Right renal cortex interstitium (tissue), 3 donors: Measurements from ENCODE around the gene SPATC1L. TPM values are rescaled to one million over a fixed set of nuclear protein-coding genes. Genes with fewer than 3 reads are reported as not detected.
A peak's percentile ranks its signal among the peaks of the same experiment; 100 is the strongest.
"Not testable (repeated sequence)": the region's sequence is repeated elsewhere in the genome, so short reads cannot be mapped to it uniquely, and the experiment has no call there.

ENCODE experiments used
- DNase-seq, 3 donors: peaks; one replicate each; pipeline ENCODE4 v3.0.0-alpha.2; 2013; ENCODE audit warnings: low read depth in 3 of 3, low spot score in 2 of 3
- polyA plus RNA-seq, 3 donors: library from polyadenylated mRNA; unstranded; fragments of 120-200 nt; gene quantifications; one replicate each; pipeline ENCODE4 v1.2.1, GENCODE V29; 2013; ENCODE audit not compliant: insufficient read length in 3 of 3

SPATC1L gene
- polyA plus RNA-seq, 3 donors = 11.2 to 11.4 (median 11.4) TPM

- DNase-seq = peak; percentile 77 to 83 (median 79)
These were observed 631 bp upstream of the SPATC1L start for GRCh38 chr21:46184625-46185555.

DNA sequence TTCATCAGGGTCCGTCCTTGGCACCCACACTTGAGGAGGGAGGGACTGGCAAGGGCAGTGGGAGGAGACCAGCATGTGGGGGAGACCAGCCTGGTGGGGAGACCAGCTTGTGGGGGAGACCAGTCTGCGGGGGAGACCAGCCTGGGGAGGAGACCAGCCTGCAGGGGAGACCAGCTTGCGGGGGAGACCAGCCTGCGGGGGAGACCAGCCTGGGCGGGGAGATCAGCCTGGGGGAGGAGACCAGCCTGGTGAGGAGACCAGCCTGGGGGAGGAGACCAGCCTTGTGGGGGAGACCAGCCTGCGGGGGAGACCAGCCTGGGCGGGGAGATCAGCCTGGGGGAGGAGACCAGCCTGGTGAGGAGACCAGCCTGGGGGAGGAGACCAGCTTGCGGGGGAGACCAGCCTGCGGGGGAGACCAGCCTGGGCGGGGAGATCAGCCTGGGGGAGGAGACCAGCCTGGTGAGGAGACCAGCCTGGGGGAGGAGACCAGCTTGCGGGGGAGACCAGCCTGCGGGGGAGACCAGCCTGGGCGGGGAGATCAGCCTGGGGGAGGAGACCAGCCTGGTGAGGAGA lies 836 bp downstream of the SPATC1L start:
- not testable (repeated sequence) for DNase-seq

- no peak for DNase-seq
These were observed 1.5 kb downstream of the SPATC1L start for GRCh38 chr21:46182548-46183336.

DNA sequence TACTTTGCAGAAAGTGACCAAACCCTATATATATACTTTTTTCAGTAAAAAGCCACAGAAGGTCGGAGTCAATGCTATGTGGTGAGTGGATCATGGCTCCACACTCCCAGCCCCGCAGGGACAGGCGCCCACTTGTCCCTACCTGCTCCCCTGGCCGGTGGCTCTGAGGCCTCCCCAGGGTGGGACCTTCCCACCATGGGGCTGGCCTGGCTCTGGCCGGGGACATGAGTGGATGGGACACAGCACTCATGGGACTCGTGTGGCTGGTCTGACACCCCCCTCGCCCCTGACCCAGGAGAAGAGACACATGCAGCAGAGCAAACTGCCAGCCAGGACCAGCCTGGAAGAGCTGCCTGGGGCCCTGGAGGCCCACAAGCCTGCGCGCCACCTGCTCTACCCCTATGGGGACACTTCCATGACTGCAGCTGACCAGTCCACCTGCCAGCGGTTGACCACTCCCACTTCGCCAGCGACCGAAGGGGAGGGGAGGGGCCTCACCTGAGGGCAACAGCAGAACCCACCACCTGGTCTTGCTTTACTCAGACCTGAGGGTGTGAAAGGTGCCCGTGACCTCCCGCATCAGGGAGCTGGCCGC lies 2.2 kb downstream of the SPATC1L start:
- no peak for DNase-seq

- DNase-seq = no peak
These were observed 2.8 kb downstream of the SPATC1L start for GRCh38 chr21:46181436-46181835.

DNA sequence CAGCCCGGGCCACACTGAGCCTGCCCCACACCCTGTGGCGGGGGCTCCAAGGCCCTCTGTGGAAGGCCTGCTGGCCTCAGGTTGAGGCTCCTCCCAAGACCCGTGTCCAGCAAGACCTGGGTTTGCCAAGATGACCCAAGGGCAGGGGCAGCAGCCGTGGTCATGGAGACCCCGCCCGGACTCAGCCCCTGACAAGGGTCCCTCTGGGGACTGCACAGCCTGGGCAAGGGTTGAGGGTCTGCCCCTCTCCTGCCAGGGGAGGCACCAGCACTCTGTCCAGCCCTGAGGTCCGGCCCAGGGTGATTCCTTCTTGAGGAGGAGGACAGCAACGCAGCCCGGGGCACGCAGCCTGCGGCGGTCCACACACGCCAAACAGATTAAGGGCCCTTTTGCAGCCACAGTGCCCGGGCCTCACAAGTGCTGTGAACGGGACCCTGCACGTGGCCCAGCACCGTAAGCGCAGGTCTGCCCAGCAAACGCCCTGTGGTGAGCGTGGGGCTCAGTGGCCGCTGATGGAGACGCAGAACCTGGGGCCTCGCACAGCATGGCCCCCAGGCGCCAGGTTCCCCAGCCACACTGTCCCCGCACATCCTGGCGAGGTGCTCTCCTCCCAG lies 3.4 kb downstream of the SPATC1L start:
- DNase-seq = no peak

GRCh38 chr21:46180079-46180722 lies 4.1 kb downstream of the SPATC1L start:
- DNase-seq = no peak

GRCh38 chr21:46179708-46180078 lies 4.6 kb downstream of the SPATC1L start:
- DNase-seq = no peak

DNA sequence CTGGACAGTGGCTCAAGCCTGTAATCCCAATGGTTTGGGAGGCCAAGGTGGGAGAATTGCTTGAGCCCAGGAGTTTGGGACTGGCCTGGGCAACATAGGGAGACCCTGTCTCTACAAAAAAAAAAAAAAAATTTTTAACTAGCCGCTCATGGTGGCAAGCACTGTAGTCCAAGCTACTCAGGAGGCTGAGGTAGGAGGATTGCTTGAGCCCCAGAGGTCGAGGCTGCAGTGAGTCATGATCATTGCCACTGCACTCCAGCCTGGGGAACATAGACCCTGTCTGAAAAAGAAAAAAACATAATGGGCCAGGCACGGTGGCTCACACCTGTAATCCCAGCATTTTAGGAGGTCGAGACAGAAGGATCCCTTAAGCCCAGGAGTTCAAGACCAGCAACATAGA lies 5.3 kb downstream of the SPATC1L start:
- DNase-seq = no peak

GRCh38 chr21:46176443-46177129 lies 7.7 kb downstream of the SPATC1L start:
- not testable (repeated sequence) for DNase-seq

- no peak for DNase-seq
These were observed 10.7 kb downstream of the SPATC1L start for GRCh38 chr21:46173573-46173972.

DNA sequence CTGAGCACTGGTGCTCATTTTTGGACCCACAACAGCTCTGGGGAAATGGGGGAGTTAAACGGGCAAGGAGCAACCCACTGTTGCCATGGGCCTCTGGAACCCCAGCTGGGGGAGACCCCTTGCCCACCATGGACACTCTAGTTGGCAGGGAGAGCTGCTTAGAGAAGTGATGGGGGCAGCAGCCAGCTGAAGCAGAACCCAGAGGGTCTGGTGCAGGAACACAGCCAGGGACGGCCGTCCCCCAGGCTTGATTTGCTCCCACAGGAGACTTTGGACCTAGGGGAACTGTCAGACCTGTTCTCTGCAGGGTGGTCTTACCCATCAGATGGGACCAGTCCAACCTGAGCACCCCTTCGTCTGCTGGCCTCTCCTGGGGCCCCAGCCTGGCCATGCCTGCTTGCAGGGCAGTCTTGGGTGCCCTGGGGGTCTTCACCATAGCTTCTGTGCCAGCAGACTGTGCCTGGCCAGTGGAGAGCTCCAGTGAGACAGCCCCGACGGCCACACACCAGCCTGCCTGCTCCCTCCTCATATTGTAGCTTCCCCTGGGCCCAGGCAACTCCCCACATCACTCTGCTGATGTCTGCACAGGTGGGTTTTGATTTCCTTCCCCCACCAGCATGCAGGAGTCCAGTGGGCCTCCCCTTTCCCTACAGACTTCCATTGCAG lies 11.3 kb downstream of the SPATC1L start:
- no peak for DNase-seq

DNA sequence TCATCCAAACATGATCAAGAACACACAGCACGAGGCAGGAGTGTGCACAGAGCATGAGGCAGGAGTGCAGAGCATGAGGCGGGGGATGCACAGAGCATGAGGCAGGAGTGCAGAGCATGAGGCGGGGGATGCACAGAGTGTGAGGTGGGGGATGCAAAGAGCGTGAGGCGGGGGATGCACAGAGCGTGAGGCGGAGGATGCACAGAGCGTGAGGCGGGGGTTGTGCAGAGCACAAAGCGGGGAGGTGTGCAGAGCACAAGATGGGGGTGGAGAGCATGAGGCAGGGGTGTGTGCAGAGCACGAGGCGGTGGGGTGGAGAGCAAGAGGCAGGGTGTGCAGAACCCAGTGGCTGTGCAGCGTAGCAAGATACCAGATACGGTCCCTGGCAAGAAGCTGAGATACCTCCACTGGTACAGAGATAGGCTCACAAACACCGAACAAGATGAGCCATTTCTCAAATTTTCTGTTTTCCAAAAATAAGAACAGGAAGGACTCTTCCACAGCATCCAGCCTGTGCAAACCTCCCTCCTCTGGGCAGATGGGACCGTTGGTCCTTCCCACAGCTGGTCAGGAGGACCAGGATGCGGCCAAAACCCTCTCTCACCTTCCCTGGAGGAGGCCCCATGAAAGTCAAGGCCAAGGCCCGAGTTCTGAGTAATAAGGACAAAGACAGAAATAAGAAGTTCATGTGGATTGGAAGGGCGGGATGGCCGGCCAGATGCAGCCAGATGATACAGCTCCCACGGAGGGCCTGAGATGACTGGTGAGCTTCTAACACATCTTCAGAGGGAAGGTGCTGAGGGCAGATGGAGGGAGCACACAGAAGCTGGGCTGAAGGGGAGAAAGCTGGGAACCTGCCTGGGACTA lies 12.0 kb downstream of the SPATC1L start:
- no peak for DNase-seq

- DNase-seq = no peak
These were observed 12.7 kb downstream of the SPATC1L start for GRCh38 chr21:46171585-46171984.

- DNase-seq = not testable (repeated sequence)
These were observed 13.6 kb downstream of the SPATC1L start for GRCh38 chr21:46170436-46171193.

GRCh38 chr21:46168659-46169386 lies 15.4 kb downstream of the SPATC1L start:
- DNase-seq = no peak

DNA sequence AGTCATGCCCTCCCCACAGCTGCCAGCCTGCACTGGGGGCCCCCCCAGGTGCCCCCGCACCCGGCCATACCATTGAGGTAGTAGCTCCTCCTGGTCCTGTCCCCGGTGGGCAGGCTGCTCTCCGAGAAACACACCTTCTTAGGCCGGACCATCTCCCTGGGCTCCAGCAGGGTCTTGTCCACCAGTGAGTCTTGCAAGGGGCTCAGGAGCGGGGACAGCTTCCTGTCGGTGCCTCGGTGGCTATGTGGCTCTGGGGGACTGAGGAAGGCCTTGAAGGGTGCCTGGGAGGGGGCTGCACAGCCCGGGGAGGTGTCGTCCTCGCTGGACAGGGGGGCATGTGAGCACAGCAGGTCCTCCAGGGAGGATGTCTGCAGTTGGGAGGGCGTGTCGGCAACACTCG lies 16.0 kb downstream of the SPATC1L start:
- no peak for DNase-seq
